Astrocyte of the cerebellum (primary cell): Measurements from ENCODE around the gene DMKN.

Source experiments
- DNase-seq: peaks from one replicate; pipeline ENCODE4 v3.0.0-alpha.2; 2011; ENCODE audit warnings: low read depth
- H3K4me3 ChIP-seq: 2 replicates; pipeline ENCODE4 v1.5.1; 2011; ENCODE audit warnings: mild to moderate bottlenecking, low read depth, low read length, moderate library complexity
- CTCF ChIP-seq: IDR thresholded peaks from 2 replicates; pipeline ENCODE4 v1.5.1; 2012; ENCODE audit warnings: low read length, low read depth, moderate library complexity, mild to moderate bottlenecking; ENCODE audit errors: missing control alignments
- in situ Hi-C: cut with HindIII; loops from 2 replicates; pipeline ENCODE4 v1.10.0; 2017; ENCODE audit warnings: low sequenced_read_pairs

The DMKN gene

GRCh38 chr19:35451338-35452096 is 61.9 kb downstream of the DMKN start:
- in situ Hi-C loops, result no loop called here
- DNase-seq, result no peak
- H3K4me3 ChIP-seq, result no peak overlapping the region
- TF ChIP-seq CTCF, result no peak

GRCh38 chr19:35449359-35450043 is 63.9 kb downstream of the DMKN start:
- DNase-seq, result no peak
- H3K4me3 ChIP-seq, result no peak overlapping the region
- in situ Hi-C loops, result no loop called here
- TF ChIP-seq CTCF, result no peak

- no peak within 1 kb of the TSS for H3K4me3 ChIP-seq
- TF ChIP-seq CTCF, result no peak
- no peak for DNase-seq
- in situ Hi-C loops, result no loop called here
These were observed 65.6 kb downstream of the DMKN start, which contains the start of gene FFAR2 for GRCh38 chr19:35447606-35448469. Gene FFAR2, plus strand, starts transcription at chr19:35448257. Its CDS starts 1,458 bp downstream, at chr19:35449715.
